NB4 (cell line): ENCODE measurements around the gene PTCH2.

ENCODE experiments used
- CTCF ChIP-seq: IDR thresholded peaks from one replicate; pipeline ENCODE4 v1.5.1; 2012; ENCODE audit warnings: low read depth, low read length
- MAX ChIP-seq: IDR thresholded peaks from 2 replicates; pipeline ENCODE4 v1.6.1; 2011; ENCODE audit warnings: low read depth, low read length
- MYC ChIP-seq: IDR thresholded peaks from 2 replicates; pipeline ENCODE4 v1.6.1; 2011; ENCODE audit warnings: low read depth, low read length
- POLR2A ChIP-seq: IDR thresholded peaks from 2 replicates; pipeline ENCODE4 v1.6.1; 2011; ENCODE audit warnings: mild to moderate bottlenecking; ENCODE audit not compliant: insufficient read length; ENCODE audit errors: extremely low read depth

GRCh38 chr1:44786138-44786840 lies 56.8 kb downstream of the PTCH2 start:
- peak; percentile 74 for TF ChIP-seq CTCF
- no peak for TF ChIP-seq POLR2A
- TF ChIP-seq MYC, result no peak
- no peak for TF ChIP-seq MAX
